ENCODE results near the gene EDA.

DNA sequence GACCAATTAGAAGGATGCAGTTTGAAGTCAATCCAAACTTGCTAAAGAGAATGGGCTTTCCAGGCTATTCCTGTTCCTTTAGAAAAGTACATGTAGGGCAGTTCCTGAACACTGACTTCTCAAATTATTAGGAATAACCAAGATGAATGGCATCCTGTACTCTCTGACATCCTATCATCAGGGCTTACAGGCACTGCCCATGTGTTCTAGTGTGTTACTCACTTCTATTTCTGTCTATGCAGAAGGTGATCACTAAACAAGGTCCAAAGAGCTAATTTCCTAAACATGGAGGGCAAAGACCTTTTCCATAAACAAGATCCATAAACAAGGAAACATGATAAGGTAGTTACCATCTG is 380.2 kb downstream of the EDA start:
- TF ChIP-seq, protein P1, sequence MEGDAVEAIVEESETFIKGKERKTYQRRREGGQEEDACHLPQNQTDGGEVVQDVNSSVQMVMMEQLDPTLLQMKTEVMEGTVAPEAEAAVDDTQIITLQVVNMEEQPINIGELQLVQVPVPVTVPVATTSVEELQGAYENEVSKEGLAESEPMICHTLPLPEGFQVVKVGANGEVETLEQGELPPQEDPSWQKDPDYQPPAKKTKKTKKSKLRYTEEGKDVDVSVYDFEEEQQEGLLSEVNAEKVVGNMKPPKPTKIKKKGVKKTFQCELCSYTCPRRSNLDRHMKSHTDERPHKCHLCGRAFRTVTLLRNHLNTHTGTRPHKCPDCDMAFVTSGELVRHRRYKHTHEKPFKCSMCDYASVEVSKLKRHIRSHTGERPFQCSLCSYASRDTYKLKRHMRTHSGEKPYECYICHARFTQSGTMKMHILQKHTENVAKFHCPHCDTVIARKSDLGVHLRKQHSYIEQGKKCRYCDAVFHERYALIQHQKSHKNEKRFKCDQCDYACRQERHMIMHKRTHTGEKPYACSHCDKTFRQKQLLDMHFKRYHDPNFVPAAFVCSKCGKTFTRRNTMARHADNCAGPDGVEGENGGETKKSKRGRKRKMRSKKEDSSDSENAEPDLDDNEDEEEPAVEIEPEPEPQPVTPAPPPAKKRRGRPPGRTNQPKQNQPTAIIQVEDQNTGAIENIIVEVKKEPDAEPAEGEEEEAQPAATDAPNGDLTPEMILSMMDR (conservative IDR thresholded peaks at IDR 0.05 in 1 of 2, IDR thresholded peaks at IDR 0.05 in 1 of 2; ENCODE audit: extremely low read depth in 1 of 2, insufficient read depth in 1 of 2, low read depth in 1 of 2, low read length in 2 of 2) = no peak
- TF ChIP-seq EZH2 (IDR thresholded peaks at IDR 0.05; ENCODE audit: borderline replicate concordance, low read length) = no peak

Data from mammary epithelial cell (primary cell).